Natural killer cell (primary cell): ENCODE data around the gene SEPTIN12. TPM values are rescaled to one million over a fixed set of nuclear protein-coding genes. Genes with fewer than 3 reads are reported as not detected.

ENCODE experiments used
- ATAC-seq, 3 donors: fragments of 150-1000 bp in 2 of 3; fragments of 200-7000 bp in 1 of 3; cut with Tn5 transposase; 1 replicate in 1 of 3; 2 replicates in 2 of 3; pipeline ENCODE4 v1.10.0; 2021; ENCODE audit warnings: mild to moderate bottlenecking in 2 of 3, moderate library complexity in 2 of 3
- DNase-seq, 2 donors: peaks; one replicate each; pipeline versions ENCODE4 v3.0.0 to v3.0.0-alpha.2; 2013 to 2021; ENCODE audit warnings: mixed read lengths in 1 of 2
- H3K27ac ChIP-seq: one replicate; pipeline ENCODE4 v1.5.1; 2013; ENCODE audit warnings: mild to moderate bottlenecking, low read length
- H3K27me3 ChIP-seq: one replicate; pipeline ENCODE4 v1.6.1; 2013; ENCODE audit warnings: low read length; ENCODE audit not compliant: control insufficient read depth, insufficient read depth
- H3K36me3 ChIP-seq: one replicate; pipeline ENCODE4 v1.6.1; 2013; ENCODE audit warnings: low read length; ENCODE audit not compliant: control insufficient read depth, insufficient read depth
- H3K4me1 ChIP-seq: one replicate; pipeline ENCODE4 v1.6.1; 2013; ENCODE audit warnings: low read length; ENCODE audit not compliant: control insufficient read depth, insufficient read depth
- H3K4me3 ChIP-seq: one replicate; pipeline ENCODE4 v1.5.1; 2013; ENCODE audit warnings: low read length
- H3K9me3 ChIP-seq: one replicate; pipeline ENCODE4 v1.6.1; 2013; ENCODE audit warnings: low read length; ENCODE audit not compliant: control insufficient read depth, insufficient read depth
- H3K27ac Mint-ChIP-seq, 2 donors: one replicate each; pipeline ENCODE4 v1.8.0; 2022; ENCODE audit warnings: mild to moderate bottlenecking in 2 of 2, mixed read lengths in 2 of 2, moderate library complexity in 1 of 2
- H3K27me3 Mint-ChIP-seq, 2 donors: one replicate each; pipeline ENCODE4 v1.8.0; 2022; ENCODE audit warnings: low read depth in 2 of 2, mixed read lengths in 2 of 2
- H3K36me3 Mint-ChIP-seq: one replicate; pipeline ENCODE4 v1.8.0; 2022; ENCODE audit warnings: mixed read lengths
- H3K4me1 Mint-ChIP-seq, 2 donors: one replicate each; pipeline ENCODE4 v1.8.0; 2022; ENCODE audit warnings: mixed read lengths in 2 of 2
- H3K4me3 Mint-ChIP-seq: one replicate; pipeline ENCODE4 v1.8.0; 2022; ENCODE audit warnings: mild to moderate bottlenecking, moderate library complexity, mixed read lengths
- H3K9me3 Mint-ChIP-seq, 2 donors: one replicate each; pipeline ENCODE4 v1.8.0; 2022; ENCODE audit warnings: mixed read lengths in 2 of 2
- WGBS: methylation state at CpG from one replicate; pipeline ENCODE4 v1.1.7; 2013; ENCODE audit warnings: missing lambda C conversion rate; ENCODE audit not compliant: insufficient coverage; 5-methylcytosine and 5-hydroxymethylcytosine counted together
- intact Hi-C: fragments of 100-400 bp; cut with micrococcal nuclease; formaldehyde crosslinking; loops from one replicate; pipeline ENCODE4 v1.14.2; 2022
- total RNA-seq, 4 donors: library from RNA; stranded (reverse); fragments of 120-200 nt in 1 of 4; gene quantifications; one replicate each; pipeline versions ENCODE4 v1.2.3 to v1.2.4, GENCODE V29; 2013 to 2022
- TF ChIP-seq, protein P1 (sequence below): fragments of 200-600 bp; IDR thresholded peaks from one replicate; pipeline ENCODE4 v1.8.0; 2022; ENCODE audit warnings: antibody characterized with exemption

SEPTIN12 gene
- total RNA-seq, 3 donors from 2014 or later (not counting 1 experiment from before 2014, with no cell fraction given) = 0.59 TPM; not detected in 2

DNA sequence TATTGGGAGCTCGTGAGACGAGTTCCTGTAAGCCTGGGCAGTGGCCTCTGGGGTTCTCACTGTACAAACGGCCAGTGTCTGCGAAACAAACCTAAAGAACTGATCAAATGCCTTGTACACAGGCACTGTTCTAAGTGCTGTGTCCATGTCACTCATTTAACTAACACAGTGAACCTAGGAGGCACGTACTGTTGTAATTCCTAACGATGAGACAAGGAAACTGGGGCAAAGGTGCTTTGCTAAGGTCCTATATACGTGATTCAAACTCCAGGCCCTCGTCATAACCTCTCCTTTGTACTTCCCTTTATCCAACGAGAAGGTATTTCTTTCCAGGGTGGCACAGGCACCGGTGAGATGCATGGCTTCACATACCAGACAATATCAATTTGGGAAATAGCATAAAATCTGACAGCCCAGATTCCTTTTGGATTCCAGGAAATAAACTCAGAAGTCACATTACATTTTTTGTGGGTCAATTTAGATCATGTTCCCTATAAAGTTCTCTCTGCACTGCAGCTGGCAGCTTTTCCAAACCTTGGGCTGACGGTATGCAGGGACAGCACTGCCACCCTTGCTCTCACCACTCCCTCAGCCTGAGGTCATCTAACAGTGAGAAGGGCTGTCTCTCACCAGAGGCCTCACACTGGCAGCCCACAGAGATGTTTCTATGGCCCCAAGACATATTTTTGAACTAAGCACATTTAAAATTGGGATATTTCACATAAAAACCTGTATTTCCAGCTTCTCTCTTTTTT, 40.6 kb upstream of the SEPTIN12 start:
- Mint-ChIP-seq H3K4me3 (no peak overlapping the region), H3K9me3 (no peaks in the 10 kb centered on the region), H3K27ac (no peak overlapping the region), H3K36me3 (peaks cover 7% of the 10 kb centered on the region), H3K4me1 (peaks cover 5 to 22% of the 10 kb centered on the region in 2 donors), H3K27me3 (no peaks in the 10 kb centered on the region)
- no peak for ATAC-seq
- intact Hi-C loops = no loop called here
- no peak for DNase-seq
- Histone ChIP-seq H3K36me3 (peaks cover 61% of the 10 kb centered on the region), H3K4me1 (no peaks in the 10 kb centered on the region), H3K27ac (no peak overlapping the region), H3K9me3 (no peaks in the 10 kb centered on the region), H3K4me3 (no peak overlapping the region), H3K27me3 (no peaks in the 10 kb centered on the region)
- TF ChIP-seq, protein P1, sequence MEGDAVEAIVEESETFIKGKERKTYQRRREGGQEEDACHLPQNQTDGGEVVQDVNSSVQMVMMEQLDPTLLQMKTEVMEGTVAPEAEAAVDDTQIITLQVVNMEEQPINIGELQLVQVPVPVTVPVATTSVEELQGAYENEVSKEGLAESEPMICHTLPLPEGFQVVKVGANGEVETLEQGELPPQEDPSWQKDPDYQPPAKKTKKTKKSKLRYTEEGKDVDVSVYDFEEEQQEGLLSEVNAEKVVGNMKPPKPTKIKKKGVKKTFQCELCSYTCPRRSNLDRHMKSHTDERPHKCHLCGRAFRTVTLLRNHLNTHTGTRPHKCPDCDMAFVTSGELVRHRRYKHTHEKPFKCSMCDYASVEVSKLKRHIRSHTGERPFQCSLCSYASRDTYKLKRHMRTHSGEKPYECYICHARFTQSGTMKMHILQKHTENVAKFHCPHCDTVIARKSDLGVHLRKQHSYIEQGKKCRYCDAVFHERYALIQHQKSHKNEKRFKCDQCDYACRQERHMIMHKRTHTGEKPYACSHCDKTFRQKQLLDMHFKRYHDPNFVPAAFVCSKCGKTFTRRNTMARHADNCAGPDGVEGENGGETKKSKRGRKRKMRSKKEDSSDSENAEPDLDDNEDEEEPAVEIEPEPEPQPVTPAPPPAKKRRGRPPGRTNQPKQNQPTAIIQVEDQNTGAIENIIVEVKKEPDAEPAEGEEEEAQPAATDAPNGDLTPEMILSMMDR = no peak
- WGBS = 94% methylated on average over 11 of the region's 11 CpGs

DNA sequence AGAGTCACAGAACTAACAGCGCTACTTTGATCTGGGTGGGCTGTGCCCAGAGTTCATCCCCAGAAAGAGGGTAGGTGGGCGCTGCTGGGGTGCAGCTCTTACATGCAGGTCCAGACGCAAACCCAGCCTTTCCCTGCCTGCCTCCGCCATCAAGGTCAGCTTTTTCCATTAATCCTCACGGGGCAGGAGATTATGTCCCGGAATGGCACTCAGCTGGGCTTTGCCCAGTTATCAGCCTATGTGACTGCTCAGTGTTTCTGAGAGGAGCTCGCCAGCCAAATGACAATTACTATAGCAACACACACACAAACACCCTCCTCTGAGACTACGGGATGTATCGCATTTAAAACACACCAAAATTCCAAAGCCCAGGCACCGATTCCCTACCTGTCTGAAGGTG, 38.8 kb upstream of the SEPTIN12 start:
- Histone ChIP-seq H3K9me3 (no peaks in the 10 kb centered on the region), H3K4me1 (no peaks in the 10 kb centered on the region), H3K27ac (no peak overlapping the region), H3K4me3 (no peak overlapping the region), H3K36me3 (peaks cover 59% of the 10 kb centered on the region), H3K27me3 (no peaks in the 10 kb centered on the region)
- Mint-ChIP-seq H3K27me3 (no peaks in the 10 kb centered on the region), H3K36me3 (peaks cover 7% of the 10 kb centered on the region), H3K9me3 (no peaks in the 10 kb centered on the region), H3K4me1 (peaks cover 0 to 17% of the 10 kb centered on the region in 2 donors), H3K4me3 (no peak overlapping the region), H3K27ac (no peak overlapping the region)
- TF ChIP-seq, protein P1 = no peak
- intact Hi-C loops = no loop called here
- ATAC-seq (no peak), DNase-seq (no peak)
- WGBS = 97% methylated on average over 10 of the region's 10 CpGs

DNA sequence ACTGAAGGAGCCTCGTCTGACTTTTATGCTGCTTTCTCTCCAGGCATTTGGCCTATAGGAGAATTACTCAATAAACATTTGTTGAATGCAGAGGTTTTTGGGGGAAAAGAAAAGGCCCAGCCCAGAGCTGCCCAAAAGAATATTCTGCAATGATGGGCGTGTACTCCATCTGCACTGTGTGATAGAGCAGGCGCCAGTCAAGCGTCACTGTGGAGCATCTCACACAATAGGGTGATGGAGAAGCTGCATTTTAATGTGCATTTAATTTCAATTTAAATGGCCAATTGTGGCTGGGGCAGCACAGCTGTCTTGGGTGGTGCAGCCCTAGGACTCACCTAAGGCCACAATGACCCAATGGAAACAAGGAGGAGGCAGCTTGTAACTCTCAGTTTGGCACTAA, 38.4 kb upstream of the SEPTIN12 start:
- WGBS = 98% methylated on average over 4 of the region's 4 CpGs
- no peaks in the 10 kb centered on the region for H3K4me1 ChIP-seq

More for the DNA sequence above, 38.4 kb upstream of the SEPTIN12 start:
- TF ChIP-seq, protein P1 = no peak
- DNase-seq (no peak), ATAC-seq (no peak)
- Mint-ChIP-seq H3K9me3 (no peaks in the 10 kb centered on the region), H3K27ac (no peak overlapping the region), H3K4me3 (no peak overlapping the region), H3K36me3 (peaks cover 7% of the 10 kb centered on the region), H3K4me1 (peaks cover 0 to 17% of the 10 kb centered on the region in 2 donors), H3K27me3 (no peaks in the 10 kb centered on the region)
- Histone ChIP-seq H3K36me3 (peaks cover 58% of the 10 kb centered on the region), H3K4me3 (no peak overlapping the region), H3K9me3 (no peaks in the 10 kb centered on the region), H3K27ac (no peak overlapping the region), H3K27me3 (no peaks in the 10 kb centered on the region)
- intact Hi-C loops = no loop called here
